Liver (tissue), 9 donors: ENCODE measurements around the gene SMOC1. TPM values are rescaled to one million over a fixed set of nuclear protein-coding genes. Genes with fewer than 3 reads are reported as not detected.

Source experiments
- DNase-seq: peaks from one replicate; pipeline ENCODE4 v3.0.0-alpha.2; 2017; ENCODE audit warnings: low spot score
- H3K27ac ChIP-seq, 2 donors: one replicate each; pipeline ENCODE4 v1.7.0; 2013; ENCODE audit warnings: inconsistent platforms in 2 of 2, low read length in 2 of 2, control low read depth in 1 of 2, low read depth in 1 of 2, mild to moderate bottlenecking in 1 of 2
- H3K27me3 ChIP-seq, 4 donors: one replicate each; pipeline versions ENCODE4 v1.6.1 to v1.7.0; 2013; ENCODE audit warnings: low read length in 3 of 4, inconsistent platforms in 1 of 4, mild to moderate bottlenecking in 1 of 4, moderate library complexity in 1 of 4; ENCODE audit not compliant: control insufficient read depth in 4 of 4, insufficient read depth in 4 of 4
- H3K36me3 ChIP-seq, 4 donors: one replicate each; pipeline versions ENCODE4 v1.6.1 to v1.7.0; 2013; ENCODE audit warnings: low read length in 3 of 4, mild to moderate bottlenecking in 3 of 4, low read depth in 1 of 4, moderate library complexity in 1 of 4; ENCODE audit not compliant: control insufficient read depth in 4 of 4, insufficient read depth in 3 of 4
- H3K4me1 ChIP-seq, 4 donors: one replicate each; pipeline versions ENCODE4 v1.6.1 to v1.7.0; 2013; ENCODE audit warnings: low read length in 3 of 4, mild to moderate bottlenecking in 3 of 4, moderate library complexity in 1 of 4; ENCODE audit not compliant: control insufficient read depth in 4 of 4, insufficient read depth in 4 of 4
- H3K4me3 ChIP-seq, 3 donors: one replicate each; pipeline versions ENCODE4 v1.6.1 to v1.7.0; 2013; ENCODE audit warnings: low read length in 3 of 3, control low read depth in 1 of 3, low read depth in 1 of 3, mild to moderate bottlenecking in 1 of 3
- H3K9ac ChIP-seq, 2 donors: one replicate each; pipeline ENCODE4 v1.7.0; 2013; ENCODE audit warnings: low read length in 2 of 2, mild to moderate bottlenecking in 2 of 2, moderate library complexity in 2 of 2, control low read depth in 1 of 2, low read depth in 1 of 2
- H3K9me3 ChIP-seq, 4 donors: one replicate each; pipeline versions ENCODE4 v1.6.1 to v1.7.0; 2013; ENCODE audit warnings: low read length in 3 of 4; ENCODE audit not compliant: control insufficient read depth in 4 of 4
- EGR1 ChIP-seq, 2 donors: IDR thresholded peaks; 2 replicates each; pipeline ENCODE4 v1.6.1; 2016 to 2018; ENCODE audit warnings: antibody characterized with exemption in 2 of 2, low read depth in 2 of 2
- FOXA1 ChIP-seq: IDR thresholded peaks from 2 replicates; pipeline ENCODE4 v1.6.1; 2016; ENCODE audit warnings: antibody characterized with exemption
- GABPA ChIP-seq, 2 donors: IDR thresholded peaks in 1 of 2; conservative IDR thresholded peaks in 1 of 2; 2 replicates each; pipeline ENCODE4 v1.6.1; 2016; ENCODE audit warnings: antibody characterized with exemption in 2 of 2, mild to moderate bottlenecking in 1 of 2, moderate library complexity in 1 of 2
- HNF4A ChIP-seq, 2 donors: conservative IDR thresholded peaks; 2 replicates each; pipeline ENCODE4 v1.6.1; 2016; ENCODE audit warnings: antibody characterized with exemption in 2 of 2, mild to moderate bottlenecking in 2 of 2
- HNF4G ChIP-seq: IDR thresholded peaks from 2 replicates; pipeline ENCODE4 v1.6.1; 2016; ENCODE audit warnings: antibody characterized with exemption
- JUND ChIP-seq, 2 donors: IDR thresholded peaks; 2 replicates each; pipeline ENCODE4 v1.6.1; 2016; ENCODE audit warnings: antibody characterized with exemption in 2 of 2
- NR2F2 ChIP-seq: IDR thresholded peaks from 2 replicates; pipeline ENCODE4 v1.6.1; 2016; ENCODE audit warnings: antibody characterized with exemption
- REST ChIP-seq: IDR thresholded peaks from 2 replicates; pipeline ENCODE4 v1.6.1; 2016; ENCODE audit warnings: antibody characterized with exemption, mild to moderate bottlenecking
- RXRA ChIP-seq, 2 donors: IDR thresholded peaks; 2 replicates each; pipeline ENCODE4 v1.6.1; 2017 to 2018; ENCODE audit warnings: antibody characterized with exemption in 2 of 2, mild to moderate bottlenecking in 1 of 2
- SP1 ChIP-seq: IDR thresholded peaks from 2 replicates; pipeline ENCODE4 v1.6.1; 2018; ENCODE audit warnings: antibody characterized with exemption, mild to moderate bottlenecking
- TAF1 ChIP-seq: conservative IDR thresholded peaks from 2 replicates; pipeline ENCODE4 v1.6.1; 2016; ENCODE audit warnings: antibody characterized with exemption, mild to moderate bottlenecking
- WGBS: extraction: QIAGEN DNeasy Blood & Tissue Kit; methylation state at CpG from one replicate; pipeline ENCODE4 v1.1.7; 2013; 5-methylcytosine and 5-hydroxymethylcytosine counted together
- polyA plus RNA-seq, 2 donors: library from polyadenylated mRNA; stranded (reverse) in 1 of 2; unstranded in 1 of 2; fragments of 200-250 nt in 1 of 2; fragments of >200 nt in 1 of 2; fragmentation: Nextera tagmentation in 1 of 2; extraction: Ambion mirVana in 1 of 2; gene quantifications; one replicate each; pipeline versions ENCODE4 v1.2.1 to v1.2.3, GENCODE V29; 2013 to 2015
- total RNA-seq, 2 donors: library from RNA; depleted of rRNA; stranded (reverse); fragments of >200 nt; gene quantifications; one replicate each; pipeline ENCODE4 v1.2.3, GENCODE V29; 2014
- TF ChIP-seq, protein P1 (sequence below): IDR thresholded peaks from 2 replicates; pipeline ENCODE4 v1.6.1; 2016; ENCODE audit warnings: antibody characterized with exemption
- TF ChIP-seq, protein P2 (sequence below): IDR thresholded peaks from 2 replicates; pipeline ENCODE4 v1.6.1; 2016; ENCODE audit warnings: antibody characterized with exemption
- donor health status: healthy.
- donor health status: healthy.
- donor health status: healthy.
- donor health status: healthy.
- donor health status: healthy.

Gene SMOC1
- total and polyA plus RNA-seq, 4 donors = 11.2 to 43.7 (median 27.4) TPM

DNA sequence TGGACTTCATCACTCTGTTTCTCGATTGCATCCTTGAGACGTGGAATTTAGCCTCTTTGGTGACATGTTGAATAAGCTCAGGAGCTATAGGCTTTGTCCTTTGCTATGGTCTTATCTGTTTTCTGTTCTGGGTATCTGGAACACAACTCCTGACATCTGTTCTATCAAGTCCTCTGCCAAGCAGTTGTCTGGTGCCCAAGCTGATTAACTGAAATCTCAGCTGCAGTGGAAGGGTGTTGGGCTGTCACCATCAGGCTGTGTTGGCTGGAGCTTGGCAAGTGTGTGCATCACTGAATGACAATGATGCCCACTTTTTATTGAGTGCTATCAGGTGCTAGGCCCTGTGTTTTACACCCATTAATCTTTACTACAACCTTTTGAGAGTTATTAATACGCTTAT, 77.8 kb downstream of the SMOC1 start:
- DNase-seq = no peak
- peaks cover 0 to 7% (median 0%) of the 10 kb centered on the region in 4 donors for H3K4me1 ChIP-seq
- 90% methylated on average over 3 of the region's 3 CpGs for WGBS

GRCh38 chr14:69957986-69958385, 78.8 kb downstream of the SMOC1 start:
- H3K9ac ChIP-seq = no peak overlapping the region
- H3K4me3 ChIP-seq = no peak overlapping the region
- H3K9me3 ChIP-seq = no peaks in the 10 kb centered on the region
- H3K27me3 ChIP-seq = no peaks in the 10 kb centered on the region
- peaks cover 0 to 17% (median 9%) of the 10 kb centered on the region in 4 donors for H3K36me3 ChIP-seq
- H3K27ac ChIP-seq = no peak overlapping the region
- no peak for TF ChIP-seq GABPA (IDR thresholded peaks at IDR 0.05 in 1 of 2, conservative IDR thresholded peaks at IDR 0.05 in 1 of 2)
- DNase-seq = no peak
- H3K4me1 ChIP-seq = peaks cover 0 to 7% (median 0%) of the 10 kb centered on the region in 4 donors
- WGBS = 43% methylated on average over 1 of the region's 1 CpG

More for the DNA sequence above, 77.8 kb downstream of the SMOC1 start:
- Histone ChIP-seq H3K27ac (no peak overlapping the region), H3K9ac (no peak overlapping the region), H3K27me3 (no peaks in the 10 kb centered on the region), H3K4me3 (no peak overlapping the region), H3K36me3 (peaks cover 0 to 17% (median 9%) of the 10 kb centered on the region in 4 donors), H3K9me3 (no peaks in the 10 kb centered on the region)
- TF ChIP-seq RXRA (IDR thresholded peaks at IDR 0.05) = no peak
- no peak for TF ChIP-seq EGR1 (IDR thresholded peaks at IDR 0.05; ENCODE audit: low read depth in 2 of 2)
- TF ChIP-seq NR2F2 = no peak
- TF ChIP-seq, protein P1, sequence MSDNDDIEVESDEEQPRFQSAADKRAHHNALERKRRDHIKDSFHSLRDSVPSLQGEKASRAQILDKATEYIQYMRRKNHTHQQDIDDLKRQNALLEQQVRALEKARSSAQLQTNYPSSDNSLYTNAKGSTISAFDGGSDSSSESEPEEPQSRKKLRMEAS = no peak
- TF ChIP-seq SP1 = no peak
- TF ChIP-seq TAF1 = no peak

- 92% methylated on average over 3 of the region's 3 CpGs for WGBS
- H3K27ac ChIP-seq = no peak overlapping the region
- no peak overlapping the region for H3K4me3 ChIP-seq
- no peak for DNase-seq
- H3K27me3 ChIP-seq = no peaks in the 10 kb centered on the region
- peaks cover 0 to 10% (median 3%) of the 10 kb centered on the region in 4 donors for H3K36me3 ChIP-seq
- H3K9ac ChIP-seq = no peak overlapping the region
- TF ChIP-seq REST = no peak
- TF ChIP-seq HNF4G = no peak
- no peak for TF ChIP-seq FOXA1
- TF ChIP-seq JUND (IDR thresholded peaks at IDR 0.05) = no peak
- no peak for TF ChIP-seq SP1
- TF ChIP-seq RXRA (IDR thresholded peaks at IDR 0.05) = no peak
- no peak for TF ChIP-seq HNF4A (conservative IDR thresholded peaks at IDR 0.05)
- TF ChIP-seq, protein P2, sequence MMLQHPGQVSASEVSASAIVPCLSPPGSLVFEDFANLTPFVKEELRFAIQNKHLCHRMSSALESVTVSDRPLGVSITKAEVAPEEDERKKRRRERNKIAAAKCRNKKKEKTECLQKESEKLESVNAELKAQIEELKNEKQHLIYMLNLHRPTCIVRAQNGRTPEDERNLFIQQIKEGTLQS = no peak
- TF ChIP-seq, protein P1 = no peak
- no peak for TF ChIP-seq TAF1
- H3K4me1 ChIP-seq = peaks cover 0 to 7% (median 0%) of the 10 kb centered on the region in 4 donors
- no peaks in the 10 kb centered on the region for H3K9me3 ChIP-seq
Observed at GRCh38 chr14:69959136-69959535, 79.9 kb downstream of the SMOC1 start.
